HEK293T (cell line): ENCODE measurements around the gene LSP1.

Experiments
- BHLHE40 ChIP-seq: fragments of 450-650 bp; IDR thresholded peaks from 2 replicates; pipeline ENCODE4 v1.6.1; 2016; ENCODE audit warnings: mild to moderate bottlenecking, moderate library complexity, borderline replicate concordance
- HDGF ChIP-seq: fragments of 450-650 bp; IDR thresholded peaks from 2 replicates; pipeline ENCODE4 v1.6.1; 2017; ENCODE audit warnings: antibody characterized with exemption, borderline replicate concordance
- L3MBTL2 ChIP-seq: fragments of 450-650 bp; conservative IDR thresholded peaks from 2 replicates; pipeline ENCODE4 v1.6.1; 2016; ENCODE audit warnings: mild to moderate bottlenecking
- SP1 ChIP-seq: fragments of 450-650 bp; IDR thresholded peaks from 2 replicates; pipeline ENCODE4 v1.6.1; 2017
- TARDBP ChIP-seq: fragments of 450-650 bp; IDR thresholded peaks from 2 replicates; pipeline ENCODE4 v1.6.1; 2016

- TF ChIP-seq BHLHE40 (no peak), HDGF (no peak), L3MBTL2 (no peak), SP1 (no peak), TARDBP (no peak)
Measured at GRCh38 chr11:1857064-1857463, 4.2 kb downstream of the LSP1 start.
